ENCODE results near the gene ADAMTSL3.
"Not testable (repeated sequence)": the region's sequence is repeated elsewhere in the genome, so short reads cannot be mapped to it uniquely, and the experiment has no call there.

The ADAMTSL3 gene

GRCh38 chr15:84079325-84079884, 425.5 kb downstream of the ADAMTSL3 start:
- not testable (repeated sequence) for H3K4me3 ChIP-seq (replicated peaks; ENCODE audit: low read depth, low read length); DNase-seq (ENCODE audit: extremely low read depth, low read depth)

DNA sequence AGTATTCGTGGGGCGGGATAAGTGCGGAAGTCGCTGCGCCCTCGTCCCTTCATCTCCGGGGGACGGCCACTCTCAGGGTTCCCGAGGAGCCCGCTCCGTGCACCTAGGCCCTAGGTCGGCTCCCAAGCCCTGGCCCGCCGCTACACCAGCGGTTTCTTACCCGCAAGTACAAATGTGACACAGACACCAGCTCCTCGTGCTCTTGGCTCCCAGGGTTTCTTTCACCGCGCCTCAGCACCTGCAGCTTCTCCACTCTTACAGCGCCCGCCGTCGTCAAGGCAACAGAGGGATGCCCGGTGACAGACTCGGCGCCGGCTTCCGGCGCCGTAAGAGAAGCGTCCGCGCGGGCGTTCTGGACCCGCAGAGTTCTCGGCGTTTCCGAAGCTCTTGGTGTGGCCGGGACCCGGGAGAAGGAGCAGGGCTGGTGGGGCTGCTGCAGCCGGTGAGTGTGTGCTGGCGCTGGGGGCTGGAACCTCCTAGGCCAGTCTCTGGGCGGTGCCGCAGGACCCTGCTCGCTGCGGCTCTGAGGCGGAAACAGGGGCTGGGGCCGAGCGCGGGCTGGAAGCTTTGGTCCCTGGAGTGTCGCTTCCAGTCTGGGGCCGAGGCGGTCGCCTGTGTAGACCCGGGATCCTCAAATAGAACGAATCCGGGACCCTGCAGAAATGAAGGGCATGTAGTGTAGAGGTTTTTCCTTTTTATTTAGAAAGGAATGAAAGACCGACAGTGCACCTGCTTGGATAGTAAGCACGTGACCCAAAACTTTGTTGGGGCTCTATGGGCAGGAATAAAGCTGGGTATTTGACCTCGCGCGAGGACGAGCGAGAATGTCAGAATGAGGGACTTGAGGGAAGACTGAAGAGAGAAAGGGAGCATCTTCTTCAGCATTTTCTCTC, 426.2 kb downstream of the ADAMTSL3 start:
- H3K4me3 ChIP-seq (replicated peaks; ENCODE audit: low read depth, low read length), result peak overlapping the region; percentile 36
- no peak for TF ChIP-seq CTCF (IDR thresholded peaks at IDR 0.05; ENCODE audit: low read depth, low read length, missing control alignments)
- no peak for DNase-seq (ENCODE audit: extremely low read depth, low read depth)

- H3K4me3 ChIP-seq (replicated peaks; ENCODE audit: low read depth, low read length), result peak overlapping the region; percentile 36
- not testable (repeated sequence) for DNase-seq (ENCODE audit: extremely low read depth, low read depth)
Observed at GRCh38 chr15:84080778-84081084, 426.8 kb downstream of the ADAMTSL3 start.

GRCh38 chr15:84081391-84082168, 427.7 kb downstream of the ADAMTSL3 start:
- no peak for DNase-seq (ENCODE audit: extremely low read depth, low read depth)

GRCh38 chr15:84082739-84083138, 428.8 kb downstream of the ADAMTSL3 start:
- TF ChIP-seq CTCF (IDR thresholded peaks at IDR 0.05; ENCODE audit: low read depth, low read length, missing control alignments), result no peak
- no peak for DNase-seq (ENCODE audit: extremely low read depth, low read depth)
- no peak overlapping the region for H3K4me3 ChIP-seq (replicated peaks; ENCODE audit: low read depth, low read length)

More at GRCh38 chr15:84081391-84082168, 427.7 kb downstream of the ADAMTSL3 start:
- H3K4me3 ChIP-seq (replicated peaks; ENCODE audit: low read depth, low read length), result no peak overlapping the region
- TF ChIP-seq CTCF (IDR thresholded peaks at IDR 0.05; ENCODE audit: low read depth, low read length, missing control alignments), result no peak

GRCh38 chr15:84086071-84086470, 432.1 kb downstream of the ADAMTSL3 start:
- H3K4me3 ChIP-seq (replicated peaks; ENCODE audit: low read depth, low read length); DNase-seq (ENCODE audit: extremely low read depth, low read depth): not testable (repeated sequence)

Data from HFF-Myc (cell line).